Measurements from ENCODE around the gene ITGB7. TPM values are rescaled to one million over a fixed set of nuclear protein-coding genes. Genes with fewer than 3 reads are reported as not detected.
A peak's percentile ranks its signal among the peaks of the same experiment; 100 is the strongest.

The ITGB7 gene
- total RNA-seq, 6 experiments from 2014 or later: 2.9 to 8.0 (median 3.9) TPM

DNA sequence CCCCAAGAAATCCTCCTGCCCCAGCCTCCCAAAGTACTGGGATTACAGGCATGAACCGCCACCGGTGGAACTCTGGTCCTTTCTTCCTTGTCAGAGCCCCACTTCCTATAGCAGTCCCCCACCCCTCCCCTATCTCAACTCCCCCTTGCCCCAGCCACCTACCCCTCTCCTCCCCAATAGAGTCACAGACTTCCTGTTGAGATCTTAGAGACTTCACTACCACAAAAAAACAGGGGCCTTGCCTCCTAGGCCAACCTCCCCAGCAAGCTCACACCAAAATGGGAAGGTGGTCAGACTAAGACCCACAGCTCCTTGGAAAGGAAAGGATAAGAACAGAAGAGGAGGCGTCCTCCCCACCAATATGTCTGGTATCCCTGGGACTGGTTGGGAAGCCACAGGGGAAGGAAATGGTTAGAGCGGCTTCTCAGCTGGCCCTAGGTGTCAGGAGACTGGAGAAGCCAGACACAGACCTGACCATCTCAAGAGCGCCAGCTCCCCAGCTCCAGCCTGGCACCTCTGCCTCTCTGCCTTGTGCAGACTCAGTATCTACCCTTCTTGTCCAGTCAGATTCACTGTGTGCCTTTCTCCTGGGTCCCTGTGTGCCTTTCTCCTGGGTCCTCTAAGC, 8.5 kb downstream of the ITGB7 start:
- Histone ChIP-seq H3K4me3 (no peak overlapping the region), H3K36me3 (no peaks in the 10 kb centered on the region), H3K27me3 (no peaks in the 10 kb centered on the region), H3K9me3 (no peaks in the 10 kb centered on the region), H3K27ac (no peak overlapping the region), H3K4me1 (peaks cover 0 to 27% (median 4%) of the 10 kb centered on the region in 4 donors)
- TF ChIP-seq, protein P1, sequence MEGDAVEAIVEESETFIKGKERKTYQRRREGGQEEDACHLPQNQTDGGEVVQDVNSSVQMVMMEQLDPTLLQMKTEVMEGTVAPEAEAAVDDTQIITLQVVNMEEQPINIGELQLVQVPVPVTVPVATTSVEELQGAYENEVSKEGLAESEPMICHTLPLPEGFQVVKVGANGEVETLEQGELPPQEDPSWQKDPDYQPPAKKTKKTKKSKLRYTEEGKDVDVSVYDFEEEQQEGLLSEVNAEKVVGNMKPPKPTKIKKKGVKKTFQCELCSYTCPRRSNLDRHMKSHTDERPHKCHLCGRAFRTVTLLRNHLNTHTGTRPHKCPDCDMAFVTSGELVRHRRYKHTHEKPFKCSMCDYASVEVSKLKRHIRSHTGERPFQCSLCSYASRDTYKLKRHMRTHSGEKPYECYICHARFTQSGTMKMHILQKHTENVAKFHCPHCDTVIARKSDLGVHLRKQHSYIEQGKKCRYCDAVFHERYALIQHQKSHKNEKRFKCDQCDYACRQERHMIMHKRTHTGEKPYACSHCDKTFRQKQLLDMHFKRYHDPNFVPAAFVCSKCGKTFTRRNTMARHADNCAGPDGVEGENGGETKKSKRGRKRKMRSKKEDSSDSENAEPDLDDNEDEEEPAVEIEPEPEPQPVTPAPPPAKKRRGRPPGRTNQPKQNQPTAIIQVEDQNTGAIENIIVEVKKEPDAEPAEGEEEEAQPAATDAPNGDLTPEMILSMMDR (IDR thresholded peaks at IDR 0.05): no peak
- no peak for TF ChIP-seq POLR2A (IDR thresholded peaks at IDR 0.05)
- ATAC-seq (no peak), DNase-seq (no peak)
- intact Hi-C loops (cut with DNase I): loop anchor here (5.0 to 10.0 kb wide), 3 partner anchors 36 to 134 kb away; no protein-coding TSS in a partner anchor
- WGBS (ENCODE audit: insufficient coverage, low coverage, low lambda C conversion rate, missing lambda C conversion rate): 83% methylated on average over 3 of the region's 5 CpGs

DNA sequence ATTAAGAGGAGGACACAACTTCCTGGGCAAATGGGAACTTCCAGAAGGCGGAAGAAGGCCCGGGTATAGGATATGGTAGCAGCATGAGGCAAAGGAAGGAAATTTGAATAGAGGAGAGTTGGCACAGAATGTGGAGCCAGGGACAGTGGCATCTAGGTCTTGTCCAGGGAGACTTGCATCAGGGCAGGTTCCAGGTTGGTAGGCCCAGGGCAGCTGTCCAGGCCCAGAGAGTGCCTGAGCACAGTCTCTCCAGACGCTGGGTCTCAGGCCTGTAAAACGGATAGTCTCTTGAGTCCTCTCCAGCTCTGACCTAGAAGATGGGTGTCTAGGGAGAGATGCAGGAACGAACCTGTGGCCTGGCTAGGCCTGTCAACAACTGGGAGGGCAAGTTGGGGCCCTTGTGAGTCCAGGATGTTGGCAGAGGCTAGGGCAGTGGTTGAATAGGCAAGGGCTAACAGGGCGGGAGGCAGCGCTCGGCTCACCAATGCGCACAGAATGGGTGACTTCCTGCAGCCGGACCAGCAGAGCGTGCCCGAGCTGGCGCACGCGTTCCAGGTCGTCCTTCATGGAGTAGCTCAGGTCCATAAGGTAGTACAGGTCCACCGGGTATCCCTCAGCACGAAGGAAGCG, 9.9 kb downstream of the ITGB7 start:
- Histone ChIP-seq H3K4me1 (peaks cover 0 to 27% (median 4%) of the 10 kb centered on the region in 4 donors), H3K27ac (peak overlapping the region in 1 of 3 donors; percentile 17), H3K9me3 (no peaks in the 10 kb centered on the region), H3K4me3 (peak overlapping the region; percentile 22 to 50 (median 27)), H3K36me3 (no peaks in the 10 kb centered on the region), H3K27me3 (no peaks in the 10 kb centered on the region)
- DNase-seq: peak in 2 of 3 donors; percentile 60 to 66
- intact Hi-C loops (cut with DNase I): loop anchor here (5.0 to 10.0 kb wide), 3 partner anchors 35 to 132 kb away; no protein-coding TSS in a partner anchor
- peak; percentile 42 to 64 (median 47) for ATAC-seq
- WGBS (ENCODE audit: insufficient coverage, low coverage, low lambda C conversion rate, missing lambda C conversion rate): no CpG with 5 or more reads among the region's 19 CpGs
- TF ChIP-seq, protein P1 (IDR thresholded peaks at IDR 0.05): no peak
- TF ChIP-seq POLR2A (IDR thresholded peaks at IDR 0.05): no peak

DNA sequence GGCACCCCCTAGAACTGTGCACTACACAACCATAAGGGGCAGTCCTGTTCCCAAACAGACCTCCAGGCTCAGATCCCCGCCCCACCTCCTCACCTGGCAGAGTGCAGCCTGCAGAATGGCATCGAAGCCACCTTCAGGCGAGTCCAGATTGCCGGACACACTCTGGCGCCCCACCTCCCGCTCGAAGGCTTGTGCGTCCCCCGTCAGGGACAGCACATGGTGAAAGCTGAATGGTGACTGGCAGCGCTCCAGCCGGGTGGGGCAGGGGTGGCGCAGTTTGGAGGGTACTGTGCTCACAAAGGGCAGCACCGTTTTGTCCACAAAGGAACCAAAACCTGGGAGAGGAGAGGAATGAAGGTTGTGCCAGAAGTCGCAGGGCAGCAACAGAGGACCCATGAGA, 10.6 kb downstream of the ITGB7 start:
- no peaks in the 10 kb centered on the region for H3K27me3 ChIP-seq
- no peak for TF ChIP-seq POLR2A (IDR thresholded peaks at IDR 0.05)
- DNase-seq: peak in 1 of 3 donors; percentile 53
- no peak overlapping the region for H3K27ac ChIP-seq
- no peaks in the 10 kb centered on the region for H3K9me3 ChIP-seq
- WGBS (ENCODE audit: insufficient coverage, low coverage, low lambda C conversion rate, missing lambda C conversion rate): 34% methylated on average over 3 of the region's 14 CpGs
- peaks cover 0 to 24% (median 4%) of the 10 kb centered on the region in 4 donors for H3K4me1 ChIP-seq
- no peak for ATAC-seq
- no peaks in the 10 kb centered on the region for H3K36me3 ChIP-seq
- intact Hi-C loops (cut with DNase I): loop anchor here (5.0 to 10.0 kb wide), 3 partner anchors 34 to 132 kb away; no protein-coding TSS in a partner anchor
- no peak overlapping the region for H3K4me3 ChIP-seq

DNA sequence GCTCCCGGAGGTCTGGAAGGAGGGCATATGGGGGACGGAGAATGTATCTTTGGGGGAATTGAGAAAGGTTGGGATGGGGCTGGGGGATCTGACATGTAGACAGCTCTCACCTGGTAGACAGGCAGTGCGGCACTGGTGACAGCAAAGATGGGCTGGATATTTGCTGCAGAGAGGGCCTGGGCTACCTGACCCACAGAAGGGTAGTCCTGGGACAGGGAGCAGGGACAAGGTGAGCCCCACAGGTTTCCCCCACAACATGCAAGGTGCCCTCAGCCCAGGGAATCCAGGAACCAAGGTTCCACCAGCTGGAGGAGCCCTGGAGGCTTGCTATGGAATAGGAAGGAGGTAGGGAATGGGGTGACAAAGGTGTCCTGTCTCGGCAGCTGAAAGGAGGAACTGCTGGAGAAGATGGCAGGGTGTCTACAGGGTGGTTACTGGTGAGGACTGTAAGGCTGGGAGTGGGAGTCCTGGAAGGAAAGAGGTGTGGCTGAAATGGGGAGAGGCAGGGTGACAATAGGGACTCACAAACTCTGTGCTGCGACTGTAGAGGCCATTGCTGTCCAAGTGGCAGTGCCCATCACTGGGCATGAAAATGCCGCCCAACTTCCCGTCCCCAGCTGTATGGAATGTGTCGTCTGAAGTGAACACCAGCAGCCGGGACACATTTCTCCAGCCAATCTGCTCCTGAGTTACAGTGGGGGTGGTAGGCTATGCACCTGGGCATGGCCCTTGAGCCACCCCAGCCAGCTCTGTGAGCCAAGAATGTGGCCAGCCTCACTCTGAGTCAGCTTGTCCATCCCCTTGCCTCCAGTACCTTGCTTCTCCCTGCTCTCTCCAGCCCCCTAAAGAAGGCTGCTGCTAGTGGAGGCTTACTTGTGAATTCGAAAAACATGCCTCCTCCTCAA, 11.3 kb downstream of the ITGB7 start:
- Histone ChIP-seq H3K4me1 (peaks cover 0 to 19% (median 4%) of the 10 kb centered on the region in 4 donors), H3K27me3 (no peaks in the 10 kb centered on the region), H3K36me3 (peaks cover 0 to 3% (median 0%) of the 10 kb centered on the region in 4 donors), H3K4me3 (no peak overlapping the region), H3K27ac (no peak overlapping the region), H3K9me3 (no peaks in the 10 kb centered on the region)
- no peak for DNase-seq
- intact Hi-C loops (cut with DNase I): loop anchor here (5.0 to 10.0 kb wide), 3 partner anchors 33 to 131 kb away; no protein-coding TSS in a partner anchor
- peak in 1 of 4 donors; percentile 21 for ATAC-seq
- WGBS (ENCODE audit: insufficient coverage, low coverage, low lambda C conversion rate, missing lambda C conversion rate): 92% methylated on average over 4 of the region's 10 CpGs
- TF ChIP-seq, protein P1 (IDR thresholded peaks at IDR 0.05): no peak
- TF ChIP-seq POLR2A (IDR thresholded peaks at IDR 0.05): no peak

Measured in right lobe of liver (tissue), 6 donors.